Stimulated activated CD8-positive, alpha-beta memory T cell treated with anti-CD3 and anti-CD28 coated beads, Interleukin-4, amount 100 ng/mL, for 1 hour (primary cell): ENCODE measurements around the gene ATP10B.

Experiments used
- DNase-seq, 2 donors: peaks; one replicate each; pipeline ENCODE4 v3.0.0-alpha.2; 2020; ENCODE audit warnings: low read depth in 2 of 2, low spot score in 1 of 2

ATP10B gene

GRCh38 chr5:160516696-160517530 lies 335.1 kb downstream of the ATP10B start:
- DNase-seq = no peak

GRCh38 chr5:160514866-160515265 lies 337.1 kb downstream of the ATP10B start:
- no peak for DNase-seq

GRCh38 chr5:160514191-160514590 lies 337.8 kb downstream of the ATP10B start:
- DNase-seq = no peak

GRCh38 chr5:160513485-160513884 lies 338.5 kb downstream of the ATP10B start:
- no peak for DNase-seq
